ENCODE measurements around the gene GIMAP2. TPM values are rescaled to one million over a fixed set of nuclear protein-coding genes. Genes with fewer than 3 reads are reported as not detected.

Gene GIMAP2
- total and polyA plus RNA-seq, 4 donors = 5.9 to 14.3 (median 10.0) TPM

- Histone ChIP-seq H3K9me3 (ENCODE audit: control insufficient read depth, insufficient read depth, low read length) (peaks cover 5% of the 10 kb centered on the region), H3K36me3 (ENCODE audit: control insufficient read depth, insufficient read depth, low read length) (no peaks in the 10 kb centered on the region), H3K4me3 (ENCODE audit: low read depth, low read length) (no peak overlapping the region), H3K4me1 (ENCODE audit: control insufficient read depth, insufficient read depth, low read length) (peaks cover 2% of the 10 kb centered on the region), H3K27me3 (ENCODE audit: control insufficient read depth, insufficient read depth, low read length) (no peaks in the 10 kb centered on the region), H3K27ac (ENCODE audit: low read depth, low read length) (no peak overlapping the region)
- no peak for DNase-seq (ENCODE audit: low read depth in 4 of 6, low spot score in 6 of 6)
- WGBS (ENCODE audit: insufficient coverage) = 57% methylated on average over 3 of the region's 3 CpGs
Observed at GRCh38 chr7:150727381-150727780, 41.9 kb downstream of the GIMAP2 start.

- Histone ChIP-seq H3K36me3 (ENCODE audit: control insufficient read depth, insufficient read depth, low read length) (no peaks in the 10 kb centered on the region), H3K4me1 (ENCODE audit: control insufficient read depth, insufficient read depth, low read length) (no peaks in the 10 kb centered on the region), H3K9me3 (ENCODE audit: control insufficient read depth, insufficient read depth, low read length) (peaks cover 5% of the 10 kb centered on the region), H3K27ac (ENCODE audit: low read depth, low read length) (no peak overlapping the region), H3K4me3 (ENCODE audit: low read depth, low read length) (no peak overlapping the region), H3K27me3 (ENCODE audit: control insufficient read depth, insufficient read depth, low read length) (no peaks in the 10 kb centered on the region)
- DNase-seq (ENCODE audit: low read depth in 4 of 6, low spot score in 6 of 6) = no peak
Observed at GRCh38 chr7:150728011-150728410, 42.5 kb downstream of the GIMAP2 start.

DNA sequence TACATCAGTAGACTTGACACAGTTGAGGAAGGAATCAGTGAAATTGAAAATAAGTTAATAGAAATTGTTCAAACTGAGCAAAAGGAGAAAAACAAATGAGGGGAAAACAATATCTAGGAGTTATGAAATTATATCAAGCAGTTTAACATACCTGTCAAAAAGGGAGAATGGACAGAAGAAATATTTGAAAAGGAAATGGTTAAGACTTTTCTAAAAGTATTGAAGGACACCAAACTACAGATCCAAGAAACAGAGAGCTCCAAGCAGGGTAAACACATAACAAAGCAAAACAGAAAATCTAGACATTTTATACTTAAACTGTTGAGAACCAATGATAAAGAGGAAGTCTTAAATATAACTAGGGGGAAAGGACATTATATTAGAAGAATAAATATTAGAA is 43.1 kb downstream of the GIMAP2 start:
- H3K36me3 ChIP-seq (ENCODE audit: control insufficient read depth, insufficient read depth, low read length) = no peaks in the 10 kb centered on the region

GRCh38 chr7:150731916-150732315 is 46.4 kb downstream of the GIMAP2 start:
- H3K4me1 ChIP-seq (ENCODE audit: control insufficient read depth, insufficient read depth, low read length) = no peaks in the 10 kb centered on the region
- no peak for DNase-seq (ENCODE audit: low read depth in 4 of 6, low spot score in 6 of 6)
- H3K27ac ChIP-seq (ENCODE audit: low read depth, low read length) = no peak overlapping the region
- no peak overlapping the region for H3K4me3 ChIP-seq (ENCODE audit: low read depth, low read length)
- 55% methylated on average over 1 of the region's 1 CpG for WGBS (ENCODE audit: insufficient coverage)
- no peaks in the 10 kb centered on the region for H3K27me3 ChIP-seq (ENCODE audit: control insufficient read depth, insufficient read depth, low read length)
- H3K9me3 ChIP-seq (ENCODE audit: control insufficient read depth, insufficient read depth, low read length) = peaks cover 2% of the 10 kb centered on the region
- H3K36me3 ChIP-seq (ENCODE audit: control insufficient read depth, insufficient read depth, low read length) = no peaks in the 10 kb centered on the region

More for the DNA sequence above, 43.1 kb downstream of the GIMAP2 start:
- no peak for DNase-seq (ENCODE audit: low read depth in 4 of 6, low spot score in 6 of 6)
- peaks cover 5% of the 10 kb centered on the region for H3K9me3 ChIP-seq (ENCODE audit: control insufficient read depth, insufficient read depth, low read length)
- H3K27me3 ChIP-seq (ENCODE audit: control insufficient read depth, insufficient read depth, low read length) = no peaks in the 10 kb centered on the region
- H3K27ac ChIP-seq (ENCODE audit: low read depth, low read length) = no peak overlapping the region
- no peak overlapping the region for H3K4me3 ChIP-seq (ENCODE audit: low read depth, low read length)
- no peaks in the 10 kb centered on the region for H3K4me1 ChIP-seq (ENCODE audit: control insufficient read depth, insufficient read depth, low read length)

DNA sequence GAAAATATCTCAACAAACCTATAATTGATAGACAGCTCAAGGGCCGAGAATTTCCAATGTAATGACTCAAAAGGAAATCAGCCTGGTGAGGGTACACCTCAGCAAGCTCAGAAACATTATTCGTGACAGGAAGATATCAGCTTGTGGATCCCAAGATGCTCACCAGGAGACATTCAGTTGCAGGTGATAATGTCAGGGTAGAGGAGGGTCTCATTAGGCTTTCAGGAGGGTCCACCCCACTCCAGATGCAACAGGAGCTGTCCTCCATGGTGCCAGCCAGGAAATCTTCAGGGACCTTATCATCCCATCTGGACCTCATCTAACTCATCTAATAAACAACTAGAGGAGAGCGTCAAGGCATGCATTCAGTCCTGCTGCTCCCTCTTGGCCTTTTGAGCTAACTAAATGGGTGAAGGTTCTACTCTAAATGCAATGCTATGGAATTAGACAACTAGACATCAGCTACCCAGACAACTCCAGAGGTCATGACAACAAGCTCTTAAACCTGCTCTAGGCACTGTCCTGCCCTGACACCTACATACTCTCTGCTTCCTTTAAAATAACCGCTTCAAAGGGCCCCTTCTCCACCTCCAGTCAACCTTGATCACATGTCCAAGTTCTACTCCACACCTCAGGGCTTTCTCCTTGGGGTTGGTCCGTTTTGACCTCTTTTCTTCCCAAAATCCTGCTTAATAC is 47.4 kb downstream of the GIMAP2 start:
- Histone ChIP-seq H3K4me3 (ENCODE audit: low read depth, low read length) (no peak overlapping the region), H3K4me1 (ENCODE audit: control insufficient read depth, insufficient read depth, low read length) (no peaks in the 10 kb centered on the region), H3K27me3 (ENCODE audit: control insufficient read depth, insufficient read depth, low read length) (no peaks in the 10 kb centered on the region), H3K9me3 (ENCODE audit: control insufficient read depth, insufficient read depth, low read length) (peaks cover 2% of the 10 kb centered on the region), H3K27ac (ENCODE audit: low read depth, low read length) (no peak overlapping the region), H3K36me3 (ENCODE audit: control insufficient read depth, insufficient read depth, low read length) (no peaks in the 10 kb centered on the region)
- WGBS (ENCODE audit: insufficient coverage) = 77% methylated on average over 3 of the region's 5 CpGs
- DNase-seq (ENCODE audit: low read depth in 4 of 6, low spot score in 6 of 6) = no peak

DNA sequence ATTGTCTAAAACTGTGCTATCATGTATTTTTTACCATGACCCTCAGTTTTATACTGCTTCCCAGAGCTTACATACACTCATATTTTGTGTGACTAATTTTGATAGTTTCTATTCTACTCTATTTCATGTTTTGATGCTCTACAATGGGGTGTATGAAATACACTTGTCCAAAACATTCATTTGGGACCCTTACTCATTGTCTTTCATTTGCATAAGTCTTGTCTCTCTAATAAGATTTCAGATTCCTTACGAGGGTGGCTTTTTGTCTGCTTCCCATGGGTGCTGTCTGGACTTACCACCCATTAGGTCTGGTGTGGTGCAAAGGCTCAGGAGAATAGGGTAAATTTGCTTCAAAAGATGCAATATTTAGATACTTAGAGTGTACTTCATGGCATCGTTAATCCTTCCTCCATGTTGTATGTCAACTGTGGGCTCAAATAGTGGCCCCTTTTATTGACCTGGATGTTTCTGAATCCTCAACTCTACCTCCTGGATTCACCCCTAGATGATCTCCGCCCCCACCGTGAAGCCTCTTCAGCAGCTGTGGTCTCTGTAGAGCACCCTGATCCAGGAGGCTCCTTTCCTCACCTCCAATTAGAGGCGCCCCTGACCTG is 48.1 kb downstream of the GIMAP2 start:
- no peaks in the 10 kb centered on the region for H3K4me1 ChIP-seq (ENCODE audit: control insufficient read depth, insufficient read depth, low read length)
- no peak for DNase-seq (ENCODE audit: low read depth in 4 of 6, low spot score in 6 of 6)
- H3K36me3 ChIP-seq (ENCODE audit: control insufficient read depth, insufficient read depth, low read length) = no peaks in the 10 kb centered on the region
- no peaks in the 10 kb centered on the region for H3K27me3 ChIP-seq (ENCODE audit: control insufficient read depth, insufficient read depth, low read length)
- WGBS (ENCODE audit: insufficient coverage) = 94% methylated on average over 2 of the region's 5 CpGs
- H3K4me3 ChIP-seq (ENCODE audit: low read depth, low read length) = no peak overlapping the region
- peaks cover 2% of the 10 kb centered on the region for H3K9me3 ChIP-seq (ENCODE audit: control insufficient read depth, insufficient read depth, low read length)
- no peak overlapping the region for H3K27ac ChIP-seq (ENCODE audit: low read depth, low read length)

- no peak for DNase-seq (ENCODE audit: low read depth in 4 of 6, low spot score in 6 of 6)
- H3K27ac ChIP-seq (ENCODE audit: low read depth, low read length) = no peak overlapping the region
- H3K4me1 ChIP-seq (ENCODE audit: control insufficient read depth, insufficient read depth, low read length) = no peaks in the 10 kb centered on the region
- no peaks in the 10 kb centered on the region for H3K27me3 ChIP-seq (ENCODE audit: control insufficient read depth, insufficient read depth, low read length)
- H3K4me3 ChIP-seq (ENCODE audit: low read depth, low read length) = no peak overlapping the region
- no peaks in the 10 kb centered on the region for H3K9me3 ChIP-seq (ENCODE audit: control insufficient read depth, insufficient read depth, low read length)
- no peaks in the 10 kb centered on the region for H3K36me3 ChIP-seq (ENCODE audit: control insufficient read depth, insufficient read depth, low read length)
- 92% methylated on average over 3 of the region's 3 CpGs for WGBS (ENCODE audit: insufficient coverage)
Observed at GRCh38 chr7:150734254-150734653, 48.7 kb downstream of the GIMAP2 start.

DNA sequence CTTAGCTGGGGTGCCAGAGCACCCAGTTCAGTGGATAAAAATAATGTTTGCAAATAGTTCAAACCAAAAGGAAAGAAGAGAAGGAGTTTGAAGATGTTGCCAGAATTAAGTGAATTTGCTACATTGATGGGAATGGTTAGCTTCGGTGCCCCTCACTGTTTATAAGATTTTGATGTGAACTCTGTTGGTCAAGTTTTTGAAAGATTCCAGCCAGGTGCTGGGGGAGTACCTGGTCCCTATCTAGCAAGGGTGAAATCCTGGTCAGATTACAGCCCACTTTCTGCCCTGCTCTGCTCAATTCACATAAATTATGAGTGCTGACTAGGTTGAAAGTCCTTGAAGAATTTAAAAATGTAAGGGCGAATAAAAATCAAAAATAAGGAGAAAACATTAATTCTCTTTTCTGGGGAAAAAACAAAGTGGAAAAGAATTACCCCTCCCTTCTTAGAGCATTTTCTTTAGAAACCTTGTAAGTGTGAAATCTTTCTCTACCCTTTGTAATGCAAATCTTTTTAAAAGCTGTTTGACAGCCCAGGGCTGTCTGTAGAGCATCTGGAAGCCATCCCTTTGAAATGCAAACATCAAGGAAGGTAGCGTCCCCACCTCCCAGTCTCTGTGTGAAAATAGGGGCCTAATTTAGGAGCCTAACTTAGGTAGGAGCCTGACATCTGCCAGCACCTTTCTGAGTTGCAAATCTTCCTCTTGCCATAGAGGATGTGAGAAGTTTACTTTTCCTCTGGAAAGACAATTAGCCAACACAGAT is 50.3 kb downstream of the GIMAP2 start:
- Histone ChIP-seq H3K4me1 (ENCODE audit: control insufficient read depth, insufficient read depth, low read length) (no peaks in the 10 kb centered on the region), H3K4me3 (ENCODE audit: low read depth, low read length) (no peak overlapping the region), H3K27me3 (ENCODE audit: control insufficient read depth, insufficient read depth, low read length) (no peaks in the 10 kb centered on the region), H3K27ac (ENCODE audit: low read depth, low read length) (no peak overlapping the region), H3K36me3 (ENCODE audit: control insufficient read depth, insufficient read depth, low read length) (no peaks in the 10 kb centered on the region), H3K9me3 (ENCODE audit: control insufficient read depth, insufficient read depth, low read length) (no peaks in the 10 kb centered on the region)
- DNase-seq (ENCODE audit: low read depth in 4 of 6, low spot score in 6 of 6) = no peak
- 78% methylated on average over 1 of the region's 3 CpGs for WGBS (ENCODE audit: insufficient coverage)

DNA sequence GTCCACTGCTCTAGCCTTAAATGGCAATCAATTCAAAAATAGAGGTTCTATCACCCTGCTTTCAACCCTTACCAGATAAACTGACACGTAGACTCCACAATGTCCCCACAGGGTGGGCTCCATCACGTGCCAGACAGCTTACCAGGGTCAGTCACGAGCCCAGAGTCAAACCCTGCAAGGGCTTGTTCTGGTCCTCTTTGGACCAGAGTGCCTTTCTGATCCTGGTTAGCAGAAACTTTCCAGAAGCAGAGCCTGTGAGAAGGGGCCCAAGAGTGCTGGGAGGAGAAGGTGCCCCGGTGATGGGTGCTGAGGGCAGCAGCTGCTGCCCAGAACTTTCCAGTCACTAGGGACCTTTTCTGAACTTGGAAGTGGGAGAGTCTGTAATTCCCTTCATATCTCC is 51.4 kb downstream of the GIMAP2 start:
- H3K4me3 ChIP-seq (ENCODE audit: low read depth, low read length) = no peak overlapping the region

More for the DNA sequence above, 51.4 kb downstream of the GIMAP2 start:
- Histone ChIP-seq H3K27ac (ENCODE audit: low read depth, low read length) (peak overlapping the region; percentile 3), H3K27me3 (ENCODE audit: control insufficient read depth, insufficient read depth, low read length) (no peaks in the 10 kb centered on the region), H3K4me1 (ENCODE audit: control insufficient read depth, insufficient read depth, low read length) (no peaks in the 10 kb centered on the region), H3K36me3 (ENCODE audit: control insufficient read depth, insufficient read depth, low read length) (no peaks in the 10 kb centered on the region), H3K9me3 (ENCODE audit: control insufficient read depth, insufficient read depth, low read length) (no peaks in the 10 kb centered on the region)
- no peak for DNase-seq (ENCODE audit: low read depth in 4 of 6, low spot score in 6 of 6)
- 75% methylated on average over 3 of the region's 4 CpGs for WGBS (ENCODE audit: insufficient coverage)

All from spinal cord (tissue), 10 donors.